Keratinocyte (primary cell): ENCODE data around the gene TPM2. TPM values are rescaled to one million over a fixed set of nuclear protein-coding genes. Genes with fewer than 3 reads are reported as not detected.

ENCODE experiments used
- DNase-seq: peaks from one replicate; pipeline ENCODE4 v3.0.0-alpha.2; 2011; ENCODE audit warnings: low read depth, missing footprints, low spot score
- FAIRE-seq: peaks from 2 replicates; lab custom pipeline; 2011; peaks lifted over from hg19 to GRCh38; lab: Jason Lieb, UNC
- H2AFZ ChIP-seq: 2 replicates; pipeline ENCODE4 v1.6.0; 2012; ENCODE audit warnings: low read length, control low read depth, inconsistent platforms; ENCODE audit not compliant: control insufficient read depth
- H3K27ac ChIP-seq: 2 replicates; pipeline ENCODE4 v1.5.1; 2011; ENCODE audit warnings: low read length; ENCODE audit not compliant: control insufficient read depth, insufficient read depth
- H3K27me3 ChIP-seq: 3 replicates; pipeline ENCODE4 v1.6.0; 2011; ENCODE audit warnings: low read length; ENCODE audit not compliant: control insufficient read depth, insufficient read depth; ENCODE audit errors: extremely low read depth
- H3K36me3 ChIP-seq, 2 experiments: 2 replicates in 1 of 2; 3 replicates in 1 of 2; pipeline ENCODE4 v1.5.1; 2011; ENCODE audit warnings: low read length in 2 of 2, mild to moderate bottlenecking in 1 of 2; ENCODE audit not compliant: control insufficient read depth in 2 of 2, insufficient read depth in 2 of 2; ENCODE audit errors: extremely low read depth in 1 of 2
- H3K4me1 ChIP-seq: 3 replicates; pipeline ENCODE4 v1.5.1; 2011; ENCODE audit warnings: low read length; ENCODE audit not compliant: control insufficient read depth, insufficient read depth; ENCODE audit errors: extremely low read depth
- H3K4me2 ChIP-seq: 3 replicates; pipeline ENCODE4 v1.6.0; 2011; ENCODE audit warnings: low read depth, low read length; ENCODE audit not compliant: control insufficient read depth, insufficient read depth; ENCODE audit errors: extremely low read depth
- H3K4me3 ChIP-seq, 3 experiments: fragments of 200-600 bp in 1 of 3; sonication (generic) in 1 of 3; 2 replicates in 2 of 3; 3 replicates in 1 of 3; pipeline ENCODE4 v1.5.1; 2011 to 2016; ENCODE audit warnings: low read length in 3 of 3, mild to moderate bottlenecking in 3 of 3, control low read depth in 2 of 3, inconsistent platforms in 1 of 3, low read depth in 1 of 3, mixed read lengths in 1 of 3, mixed run types in 1 of 3, moderate library complexity in 1 of 3; ENCODE audit not compliant: control insufficient read depth in 2 of 3, insufficient read depth in 2 of 3; ENCODE audit errors: extremely low read depth in 1 of 3
- H3K79me2 ChIP-seq: 2 replicates; pipeline ENCODE4 v1.6.0; 2012; ENCODE audit warnings: low read length; ENCODE audit not compliant: control insufficient read depth, insufficient read depth
- H3K9ac ChIP-seq: 3 replicates; pipeline ENCODE4 v1.6.0; 2011; ENCODE audit warnings: low read length; ENCODE audit not compliant: control insufficient read depth, insufficient read depth; ENCODE audit errors: extremely low read depth
- H3K9me1 ChIP-seq: 3 replicates; pipeline ENCODE4 v1.6.0; 2011; ENCODE audit warnings: low read length; ENCODE audit not compliant: control insufficient read depth, insufficient read depth; ENCODE audit errors: extremely low read depth
- H3K9me3 ChIP-seq: 2 replicates; pipeline ENCODE4 v1.5.1; 2012; ENCODE audit warnings: low read depth, low read length; ENCODE audit not compliant: control insufficient read depth
- H4K20me1 ChIP-seq: 3 replicates; pipeline ENCODE4 v1.6.0; 2011; ENCODE audit warnings: low read length; ENCODE audit not compliant: control insufficient read depth, insufficient read depth; ENCODE audit errors: extremely low read depth
- EZH2 ChIP-seq: IDR thresholded peaks from one replicate; pipeline ENCODE4 v1.6.1; 2012; ENCODE audit warnings: inconsistent platforms, mild to moderate bottlenecking, low read length, moderate library complexity
- dilution Hi-C: fragments of 300-500 bp; cut with MboI; formaldehyde crosslinking; loops from one replicate; pipeline ENCODE4 v1.7.0; 2020; ENCODE audit warnings: low sequenced_read_pairs; ENCODE audit not compliant: extremely low pct_ligation_motif_present
- polyA plus RNA-seq, 5 experiments: library from polyadenylated mRNA; depleted of rRNA in 3 of 5; stranded (reverse) in 3 of 5; stranded (forward) in 1 of 5; unstranded in 1 of 5; fragments of >200 nt; gene quantifications; 1 replicate in 1 of 5; 2 replicates in 3 of 5; 3 replicates in 1 of 5; pipeline versions ENCODE4 v1.2.1 to v1.2.3, GENCODE V29; 2011 to 2012; ENCODE audit warnings: missing spikeins in 2 of 5, low read depth in 1 of 5, low replicate concordance in 1 of 5
- TF ChIP-seq, protein P1 (sequence below), 3 experiments: IDR thresholded peaks in 1 of 3; conservative IDR thresholded peaks in 1 of 3; optimal IDR thresholded peaks in 1 of 3; 2 replicates in 2 of 3; 3 replicates in 1 of 3; pipeline versions ENCODE3 to v1.5.1; 2011; ENCODE audit warnings: low read length in 3 of 3, mild to moderate bottlenecking in 3 of 3, moderate library complexity in 2 of 3, control low read depth in 1 of 3, inconsistent platforms in 1 of 3; ENCODE audit not compliant: insufficient read depth in 2 of 3; ENCODE audit errors: extremely low read depth in 1 of 3

The TPM2 gene
- polyA plus RNA-seq, 1 donor (not counting 4 experiments of a cell fraction or from before 2014, with no cell fraction given) = 53.1 TPM

GRCh38 chr9:35727676-35728040, 37.9 kb upstream of the TPM2 start:
- no peak for TF ChIP-seq EZH2
- TF ChIP-seq, protein P1, sequence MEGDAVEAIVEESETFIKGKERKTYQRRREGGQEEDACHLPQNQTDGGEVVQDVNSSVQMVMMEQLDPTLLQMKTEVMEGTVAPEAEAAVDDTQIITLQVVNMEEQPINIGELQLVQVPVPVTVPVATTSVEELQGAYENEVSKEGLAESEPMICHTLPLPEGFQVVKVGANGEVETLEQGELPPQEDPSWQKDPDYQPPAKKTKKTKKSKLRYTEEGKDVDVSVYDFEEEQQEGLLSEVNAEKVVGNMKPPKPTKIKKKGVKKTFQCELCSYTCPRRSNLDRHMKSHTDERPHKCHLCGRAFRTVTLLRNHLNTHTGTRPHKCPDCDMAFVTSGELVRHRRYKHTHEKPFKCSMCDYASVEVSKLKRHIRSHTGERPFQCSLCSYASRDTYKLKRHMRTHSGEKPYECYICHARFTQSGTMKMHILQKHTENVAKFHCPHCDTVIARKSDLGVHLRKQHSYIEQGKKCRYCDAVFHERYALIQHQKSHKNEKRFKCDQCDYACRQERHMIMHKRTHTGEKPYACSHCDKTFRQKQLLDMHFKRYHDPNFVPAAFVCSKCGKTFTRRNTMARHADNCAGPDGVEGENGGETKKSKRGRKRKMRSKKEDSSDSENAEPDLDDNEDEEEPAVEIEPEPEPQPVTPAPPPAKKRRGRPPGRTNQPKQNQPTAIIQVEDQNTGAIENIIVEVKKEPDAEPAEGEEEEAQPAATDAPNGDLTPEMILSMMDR (optimal IDR thresholded peaks at IDR 0.05 in 1 of 3, IDR thresholded peaks at IDR 0.05 in 1 of 3, conservative IDR thresholded peaks at IDR 0.05 in 1 of 3; ENCODE audit: extremely low read depth in 1 of 3, insufficient read depth in 2 of 3, low read length in 3 of 3) = no peak
- no peak overlapping the region for H3K4me3 ChIP-seq
- FAIRE-seq (no peak), DNase-seq (no peak)
- no peak overlapping the region for H3K27ac ChIP-seq
- H3K9ac ChIP-seq = no peak overlapping the region
- peaks cover 26% of the 10 kb centered on the region for H4K20me1 ChIP-seq
- peaks cover 25 to 28% of the 10 kb centered on the region in 2 experiments for H3K36me3 ChIP-seq
- dilution Hi-C loops = no loop called here
- H3K9me3 ChIP-seq = no peaks in the 10 kb centered on the region
- H3K79me2 ChIP-seq = peaks cover 63% of the 10 kb centered on the region
- H3K4me2 ChIP-seq = no peak overlapping the region
- H3K27me3 ChIP-seq = no peaks in the 10 kb centered on the region
- no peak overlapping the region for H2AFZ ChIP-seq
- peaks cover 7% of the 10 kb centered on the region for H3K9me1 ChIP-seq
- peaks cover 36% of the 10 kb centered on the region for H3K4me1 ChIP-seq

DNA sequence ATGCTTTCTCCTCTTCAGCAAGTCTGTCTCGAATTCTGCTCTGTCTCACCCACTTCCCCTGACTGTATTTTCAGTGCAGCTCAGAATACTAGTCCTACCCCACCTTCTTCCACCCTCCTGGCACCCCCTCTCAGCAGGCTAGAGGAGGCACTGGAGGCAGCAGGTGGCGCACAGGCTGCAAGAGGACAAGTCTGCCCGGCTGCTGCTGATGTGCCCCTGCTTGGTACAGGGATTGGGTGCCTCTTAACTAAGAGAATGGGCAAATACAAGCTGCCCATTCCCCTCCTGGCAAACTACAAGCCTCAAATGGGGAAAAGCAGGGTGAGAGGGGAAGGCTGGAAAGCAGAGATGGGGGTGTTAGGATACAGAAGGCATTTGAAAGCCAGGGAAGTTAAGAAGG, 37.2 kb upstream of the TPM2 start:
- no peak for TF ChIP-seq EZH2
- TF ChIP-seq, protein P1 (optimal IDR thresholded peaks at IDR 0.05 in 1 of 3, IDR thresholded peaks at IDR 0.05 in 1 of 3, conservative IDR thresholded peaks at IDR 0.05 in 1 of 3; ENCODE audit: extremely low read depth in 1 of 3, insufficient read depth in 2 of 3, low read length in 3 of 3) = peak in 1 of 3 experiments; percentile 30
- Histone ChIP-seq H3K9me3 (no peaks in the 10 kb centered on the region), H2AFZ (no peak overlapping the region), H3K27me3 (no peaks in the 10 kb centered on the region), H3K4me1 (peaks cover 36% of the 10 kb centered on the region), H4K20me1 (peaks cover 26% of the 10 kb centered on the region), H3K79me2 (peaks cover 63% of the 10 kb centered on the region), H3K4me3 (no peak overlapping the region), H3K9me1 (peaks cover 7% of the 10 kb centered on the region), H3K36me3 (peaks cover 31 to 34% of the 10 kb centered on the region in 2 experiments), H3K27ac (no peak overlapping the region), H3K9ac (no peak overlapping the region), H3K4me2 (no peak overlapping the region)
- FAIRE-seq (no peak), DNase-seq (no peak)
- dilution Hi-C loops = no loop called here
